ENCODE measurements around the gene CLSTN2.

CLSTN2 gene

DNA sequence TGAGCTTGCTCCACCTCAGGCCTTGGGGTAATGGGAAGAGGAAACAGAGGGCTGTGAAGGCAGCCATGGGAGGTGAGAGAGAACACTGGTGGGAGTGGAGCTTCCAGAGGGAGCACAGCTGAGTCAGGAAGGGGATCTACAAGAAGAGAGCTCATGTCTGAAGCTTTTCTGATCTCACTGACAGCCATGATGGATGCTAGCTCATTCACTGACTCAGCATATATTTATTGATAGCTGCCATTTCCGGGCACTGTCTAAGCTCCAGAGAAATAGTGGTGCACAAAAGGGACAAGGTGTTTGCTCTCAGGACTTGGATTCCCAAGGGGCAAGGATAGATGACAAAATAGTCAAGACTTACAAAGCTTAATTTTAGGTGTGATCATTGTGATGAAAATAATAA is 218.8 kb downstream of the CLSTN2 start:
- no peak for DNase-seq

DNA sequence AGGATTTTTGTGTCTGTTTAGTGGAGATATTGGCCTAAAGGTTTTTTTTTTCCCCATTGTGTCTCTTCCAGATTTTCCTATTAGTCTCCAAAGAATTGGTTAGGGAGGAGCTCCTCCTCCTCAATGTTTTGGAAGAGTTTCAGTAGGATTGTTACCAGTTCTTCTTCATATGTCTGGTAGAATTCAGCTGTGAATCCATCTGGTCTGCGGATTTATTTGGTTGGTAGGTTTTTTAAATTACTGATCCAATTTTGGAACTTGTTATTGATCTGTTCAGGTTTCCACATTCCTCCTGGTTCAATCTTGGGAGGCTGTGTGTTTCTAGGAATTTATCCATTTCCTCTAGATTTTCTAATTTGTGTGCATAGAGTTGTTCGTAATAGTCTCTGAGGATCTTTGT is 222.2 kb downstream of the CLSTN2 start:
- no peak for DNase-seq

DNA sequence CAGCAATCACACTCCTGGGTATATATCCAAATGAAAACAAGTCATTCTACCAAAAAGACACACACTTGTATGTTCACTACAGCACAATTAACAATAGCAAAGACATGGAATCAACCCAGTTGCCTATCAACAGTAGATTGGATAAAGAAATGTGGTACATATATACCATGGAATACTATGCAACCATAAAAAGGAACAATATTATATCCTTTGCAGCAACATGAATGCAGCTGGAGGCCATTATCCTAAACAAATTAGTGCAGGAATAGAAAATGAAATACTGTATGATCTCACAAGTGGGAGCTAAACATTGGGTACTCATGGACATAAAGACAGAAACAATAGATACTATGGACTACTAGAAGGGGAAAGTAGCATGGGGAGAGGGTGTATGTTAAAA is 224.7 kb downstream of the CLSTN2 start:
- no peak for DNase-seq

DNA sequence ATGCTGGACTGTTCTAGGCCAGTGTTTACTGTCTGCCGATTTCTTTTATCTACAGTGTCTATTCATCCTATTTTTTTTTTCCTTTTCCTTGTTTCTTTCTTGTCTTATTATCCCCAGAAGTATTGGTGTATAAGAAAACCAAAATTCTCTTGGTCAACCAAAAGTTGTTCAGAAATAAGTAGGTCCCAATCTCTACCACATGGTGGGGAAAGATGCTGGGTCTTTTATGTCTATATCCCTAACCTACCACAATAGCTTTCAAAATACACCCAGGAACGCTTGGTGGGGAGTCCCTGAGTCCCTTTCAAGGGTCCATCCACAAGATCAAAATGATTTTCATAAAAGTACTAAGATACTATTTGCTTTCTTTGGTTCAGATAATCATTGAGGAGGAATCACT is 225.6 kb downstream of the CLSTN2 start:
- no peak for DNase-seq

DNA sequence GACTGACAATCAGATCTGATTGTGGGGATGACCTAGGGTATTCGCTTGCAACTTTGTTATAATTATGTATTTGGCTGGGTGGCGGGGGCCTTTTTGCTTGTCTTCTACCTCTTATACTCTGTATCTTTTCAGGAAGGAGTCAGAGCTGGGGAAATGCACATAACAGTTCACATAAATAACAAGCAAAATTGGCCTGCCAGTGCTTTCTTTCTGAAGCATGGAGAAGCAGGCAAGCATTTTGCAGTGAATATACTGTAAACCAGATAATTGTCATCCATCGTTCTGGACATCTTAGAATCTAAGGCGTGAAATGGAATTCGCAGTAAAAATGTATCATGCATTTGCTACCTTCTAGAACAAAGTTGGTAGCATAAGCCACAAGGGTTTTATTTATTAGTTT is 227.6 kb downstream of the CLSTN2 start:
- no peak for DNase-seq

DNA sequence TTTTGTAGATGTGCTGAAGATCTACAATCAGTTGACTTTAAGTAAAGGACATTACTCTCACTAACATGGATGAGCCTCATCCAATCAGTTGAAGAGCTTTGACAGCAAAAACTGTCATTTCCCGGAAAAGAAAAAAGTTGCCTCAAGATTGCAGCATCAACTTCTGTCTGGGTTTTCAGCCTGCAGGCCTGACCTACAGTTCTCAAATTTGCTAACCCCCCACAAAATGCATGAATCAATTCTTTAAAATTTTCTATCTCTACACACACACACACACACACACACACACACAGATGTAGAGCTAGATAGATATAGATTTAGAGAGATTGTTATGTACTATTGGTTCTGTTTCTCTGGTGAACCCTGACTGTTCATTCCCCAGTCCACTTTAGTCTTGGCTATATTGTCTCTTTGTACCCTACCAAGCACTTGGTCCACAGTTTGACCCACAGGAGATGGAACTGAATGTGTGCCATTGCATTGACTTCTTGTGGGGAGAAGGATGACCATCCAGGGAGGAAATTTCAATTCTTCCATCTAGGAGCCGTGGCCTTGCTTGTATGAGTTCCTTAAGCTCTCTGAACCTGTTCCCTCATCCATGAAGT is 228.3 kb downstream of the CLSTN2 start:
- no peak for DNase-seq

DNA sequence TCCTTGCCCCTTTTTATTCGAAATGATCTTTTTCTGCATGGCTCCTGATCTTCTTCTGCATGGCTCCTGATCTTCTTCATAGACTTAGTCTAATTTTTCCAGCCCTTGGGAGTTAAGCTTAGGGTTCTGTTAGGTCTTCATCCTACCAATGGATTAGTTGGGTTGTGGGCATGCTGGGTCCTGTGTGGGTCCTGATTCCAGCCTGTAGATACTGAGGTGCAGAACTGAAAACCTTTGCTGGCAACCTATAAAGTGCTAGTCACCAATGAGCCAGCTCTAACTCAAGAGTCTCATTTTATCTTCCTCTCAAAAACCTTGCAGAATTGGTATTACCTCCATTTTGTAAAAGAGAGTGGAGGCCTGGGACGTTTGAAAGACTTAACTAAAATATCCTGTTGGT is 229.2 kb downstream of the CLSTN2 start:
- DNase-seq, result no peak

DNA sequence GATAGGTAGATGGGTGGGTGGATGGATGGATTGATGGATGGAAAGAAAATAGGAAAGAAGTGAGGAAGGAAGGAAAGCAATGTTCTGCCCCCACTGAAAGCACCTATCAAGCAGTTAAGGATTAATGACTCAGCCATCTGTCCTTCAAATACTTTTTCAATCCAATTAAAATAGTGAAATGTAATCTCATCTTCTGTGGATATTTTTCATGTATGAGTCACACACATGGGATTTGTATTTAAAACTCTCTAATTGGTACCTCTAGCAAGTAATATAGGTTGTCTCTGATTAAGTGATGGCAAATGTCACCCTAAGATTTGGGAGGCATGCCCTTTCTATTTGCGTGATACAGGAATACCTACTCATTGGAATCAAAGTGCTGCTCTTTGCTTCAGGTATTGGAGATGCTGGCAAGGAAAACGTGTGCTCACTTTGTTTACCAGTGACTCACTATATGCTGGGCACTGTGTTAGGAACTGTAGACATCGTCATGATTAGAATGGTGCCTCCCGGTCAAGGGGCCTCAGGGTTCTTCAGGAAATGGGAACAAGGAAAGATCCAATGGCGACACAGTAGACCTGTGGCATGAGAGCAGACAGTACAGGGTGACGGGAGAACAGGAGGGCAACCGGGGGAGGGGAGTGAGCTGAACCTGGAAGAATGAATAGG is 230.1 kb downstream of the CLSTN2 start:
- no peak for DNase-seq

DNA sequence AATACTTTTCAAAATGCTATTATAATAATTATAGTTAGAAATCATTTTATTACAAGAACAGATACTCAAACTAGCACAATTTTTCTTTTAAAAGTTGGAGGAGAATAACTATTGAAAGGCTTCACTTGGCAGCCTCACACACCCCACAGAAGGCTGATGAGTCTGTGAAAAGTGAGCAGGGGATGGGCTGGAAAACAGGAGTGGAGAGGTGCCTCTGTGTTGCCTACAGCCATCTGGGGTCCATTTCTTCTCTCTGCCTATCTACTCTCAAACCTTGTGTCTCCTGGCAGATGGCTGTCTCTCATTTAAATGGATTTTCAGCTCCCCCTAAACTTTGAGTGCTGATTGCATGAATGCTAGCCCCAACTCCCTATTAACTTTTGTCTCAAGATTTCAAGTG is 230.8 kb downstream of the CLSTN2 start:
- DNase-seq, result no peak

DNA sequence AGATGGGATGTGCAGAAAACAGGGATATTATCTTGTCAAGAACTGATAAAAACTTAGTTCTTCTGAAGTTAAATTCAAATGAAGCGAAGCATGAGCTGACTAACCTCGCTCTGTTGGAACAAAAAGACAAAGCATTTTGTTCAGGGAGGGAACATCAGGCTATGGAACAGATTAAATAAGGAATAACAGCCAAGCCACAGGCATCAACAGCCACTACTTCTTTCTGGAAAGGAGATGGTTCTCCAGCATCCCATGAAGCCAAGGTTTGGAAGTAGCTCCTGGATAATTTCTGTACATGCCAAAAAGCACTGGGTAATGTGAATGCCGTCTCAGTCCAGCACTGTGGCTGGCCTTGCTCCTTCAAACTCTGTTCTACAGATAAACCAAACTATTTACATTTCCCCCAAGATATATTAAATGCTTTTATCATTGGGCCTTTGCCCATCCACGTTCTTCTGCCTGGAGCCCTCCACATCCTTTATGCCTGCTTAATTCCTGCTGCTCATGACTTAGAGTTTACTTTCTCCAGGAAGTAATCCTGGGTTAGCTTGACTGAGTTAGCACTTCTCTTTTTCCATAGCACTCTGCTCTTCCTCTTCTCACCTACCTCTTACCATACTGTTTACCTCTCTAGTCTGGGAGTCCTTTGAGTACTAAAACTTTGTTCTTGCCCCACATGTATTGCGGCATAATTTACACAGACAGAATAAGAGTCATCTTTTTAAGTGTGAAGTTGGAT is 232.0 kb downstream of the CLSTN2 start:
- DNase-seq, result no peak

DNA sequence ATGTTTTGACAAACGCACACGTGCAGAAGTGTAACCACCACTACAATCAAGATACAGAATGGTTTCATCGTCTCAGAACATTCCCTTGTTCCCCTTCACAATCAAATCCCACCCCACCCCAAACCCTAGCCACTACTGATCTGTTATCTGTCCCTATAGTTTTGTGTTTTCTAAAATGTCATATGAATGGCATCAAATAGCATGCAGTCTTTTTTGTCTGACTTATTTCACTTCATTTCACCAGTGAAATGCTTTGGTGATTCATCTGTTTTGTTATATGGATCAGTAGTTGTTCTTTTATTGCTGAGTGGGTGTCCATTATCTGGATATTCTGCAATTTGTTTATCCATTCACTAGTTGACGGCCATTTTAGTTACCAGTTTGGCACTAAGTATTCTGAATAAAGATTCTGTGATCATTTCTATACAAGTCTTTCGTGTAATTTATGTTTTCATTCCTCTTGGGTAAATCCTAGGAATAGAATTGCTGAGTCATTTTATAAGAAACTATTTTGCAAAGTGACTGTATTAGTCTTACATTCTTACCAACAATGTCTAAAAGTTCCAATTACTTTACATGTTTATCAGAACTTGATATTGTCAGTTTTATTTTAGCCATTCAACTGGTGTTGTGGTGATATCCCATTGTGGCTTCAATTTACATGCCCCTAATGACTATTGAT is 232.8 kb downstream of the CLSTN2 start:
- DNase-seq, result no peak

DNA sequence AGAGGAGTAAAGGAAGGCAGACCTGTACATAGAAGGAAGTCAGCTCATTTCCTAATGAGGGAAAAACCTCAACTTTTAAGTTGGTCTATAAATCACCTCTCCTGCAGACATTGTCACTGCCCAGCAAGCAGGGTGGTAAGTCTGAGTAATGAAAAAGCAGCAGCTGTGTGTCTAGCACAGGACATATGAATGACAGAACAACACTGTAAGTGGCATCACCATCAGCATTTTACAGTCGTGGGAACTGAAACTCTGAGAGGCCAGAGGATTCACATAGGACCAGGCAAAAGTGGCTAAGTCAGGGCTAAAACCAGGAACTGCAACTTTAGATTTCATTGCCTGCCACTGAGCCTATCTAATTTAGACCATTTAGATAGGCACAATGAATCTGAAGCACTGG is 235.6 kb downstream of the CLSTN2 start:
- DNase-seq, result no peak

DNA sequence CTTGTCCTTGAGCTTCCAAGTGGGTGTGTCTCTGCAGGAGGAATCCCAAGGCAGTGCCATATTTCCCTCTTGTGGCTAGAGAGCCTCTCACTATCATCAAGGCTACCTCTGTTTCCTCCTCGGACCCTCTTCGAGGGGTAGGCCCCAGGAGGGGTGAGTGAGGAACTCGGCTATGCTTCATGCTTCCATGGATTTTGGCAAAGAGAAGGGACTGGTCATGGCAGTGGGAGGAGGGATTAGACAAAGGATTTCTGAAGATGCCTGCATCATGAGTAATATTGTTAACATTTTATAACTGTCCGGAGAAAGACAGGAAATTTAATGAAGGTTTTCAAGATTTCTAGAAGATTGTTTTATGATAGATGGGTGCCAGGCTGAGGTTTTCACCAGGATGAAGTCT is 241.5 kb downstream of the CLSTN2 start:
- DNase-seq, result no peak

DNA sequence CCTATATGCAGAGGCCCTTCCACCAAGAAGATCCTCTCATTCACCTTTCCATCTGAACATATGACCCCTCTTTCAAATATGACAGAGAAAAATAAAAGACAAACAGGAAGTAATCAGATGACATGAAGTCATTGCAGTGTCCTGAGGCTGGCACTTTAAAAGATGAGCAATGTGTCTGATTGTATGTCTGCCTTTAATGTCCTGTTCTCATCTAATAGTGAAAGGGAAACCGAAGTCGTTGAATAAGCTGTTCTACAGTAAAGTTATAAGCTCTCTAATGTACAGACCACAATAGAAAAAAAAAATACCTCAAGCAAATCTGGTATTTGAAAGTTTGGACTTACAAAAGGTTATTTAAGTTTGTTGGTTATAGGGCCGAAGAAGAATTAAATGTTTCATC is 243.0 kb downstream of the CLSTN2 start:
- DNase-seq, result no peak

DNA sequence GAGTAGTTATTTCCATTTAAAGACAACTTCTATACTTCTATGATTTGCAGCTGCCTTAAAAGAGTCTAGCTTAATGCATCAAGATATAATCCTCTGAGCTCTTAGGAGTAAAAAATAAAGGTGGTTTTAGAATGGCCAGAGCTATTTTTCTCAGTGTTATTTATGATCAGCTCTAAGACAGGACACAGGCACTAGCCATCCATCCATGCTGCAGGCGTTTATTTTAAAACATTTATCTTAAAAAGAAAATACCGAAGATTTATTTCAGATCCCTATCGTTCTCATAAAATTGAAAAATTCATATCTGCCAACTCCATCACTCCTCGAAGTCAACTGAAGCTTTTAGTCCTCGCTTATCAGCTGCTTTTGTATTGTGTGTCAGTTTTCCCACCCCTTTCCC is 243.5 kb downstream of the CLSTN2 start:
- no peak for DNase-seq

DNA sequence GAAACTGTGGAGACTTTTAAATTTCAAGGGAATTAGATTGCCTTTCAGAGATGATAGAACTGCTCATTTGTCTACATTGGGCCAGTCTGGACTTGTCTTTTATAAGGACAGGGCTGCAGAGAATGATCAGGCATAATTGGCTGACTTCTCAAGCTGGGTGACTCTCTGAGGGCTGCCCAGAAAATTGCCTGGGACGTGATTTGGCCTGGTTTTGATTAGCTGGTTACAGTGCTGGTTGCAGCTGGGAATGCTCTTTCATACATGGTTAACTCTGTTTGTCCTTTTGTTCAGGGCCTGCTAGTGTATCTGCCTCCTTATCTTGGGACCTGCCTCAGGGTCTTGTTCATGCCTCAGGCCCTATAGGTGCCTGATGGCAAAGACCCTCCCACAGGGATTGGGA is 245.6 kb downstream of the CLSTN2 start:
- DNase-seq, result no peak

DNA sequence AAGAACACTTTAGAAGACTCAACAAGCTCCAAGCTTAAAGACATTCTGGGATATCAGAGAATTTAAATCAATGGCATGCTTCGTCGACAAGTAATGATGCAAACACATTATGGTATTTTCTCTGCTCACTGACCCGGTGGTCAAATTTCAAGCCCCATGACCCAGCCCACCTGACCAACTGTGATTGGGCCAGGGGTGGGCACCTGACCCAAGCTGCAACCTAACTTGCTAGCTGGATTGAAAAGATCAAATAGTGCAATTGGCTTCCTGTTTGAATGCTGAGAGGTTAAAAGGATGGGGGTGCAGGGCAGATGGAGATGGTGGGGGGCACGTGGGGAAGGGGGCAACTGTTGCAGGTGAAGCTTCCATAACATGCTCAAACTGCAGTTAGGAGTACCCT is 250.4 kb downstream of the CLSTN2 start:
- DNase-seq, result no peak

DNA sequence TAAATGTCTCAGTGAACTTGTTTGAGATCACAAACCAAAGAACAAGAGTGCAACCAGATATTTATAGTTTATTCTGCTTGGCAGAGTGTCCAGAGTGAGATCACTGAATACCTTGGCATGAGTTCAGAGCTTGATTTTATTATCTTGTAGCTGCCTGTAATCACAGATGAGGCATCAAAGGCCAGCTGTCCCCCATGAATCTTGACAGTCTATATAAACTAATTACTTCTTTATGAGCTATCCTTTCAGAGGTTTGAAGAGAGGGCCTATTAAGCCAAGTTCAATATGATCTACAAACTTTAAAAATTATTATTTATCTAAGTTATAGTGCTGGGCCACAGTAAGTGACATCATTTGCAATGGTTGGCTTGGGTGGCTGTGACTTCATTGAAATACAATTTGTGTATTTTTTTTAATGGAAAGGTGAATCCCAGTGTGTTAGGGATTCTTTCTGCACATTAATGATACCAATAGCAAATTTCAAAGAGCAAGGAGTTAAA is 251.5 kb downstream of the CLSTN2 start:
- DNase-seq, result no peak

DNA sequence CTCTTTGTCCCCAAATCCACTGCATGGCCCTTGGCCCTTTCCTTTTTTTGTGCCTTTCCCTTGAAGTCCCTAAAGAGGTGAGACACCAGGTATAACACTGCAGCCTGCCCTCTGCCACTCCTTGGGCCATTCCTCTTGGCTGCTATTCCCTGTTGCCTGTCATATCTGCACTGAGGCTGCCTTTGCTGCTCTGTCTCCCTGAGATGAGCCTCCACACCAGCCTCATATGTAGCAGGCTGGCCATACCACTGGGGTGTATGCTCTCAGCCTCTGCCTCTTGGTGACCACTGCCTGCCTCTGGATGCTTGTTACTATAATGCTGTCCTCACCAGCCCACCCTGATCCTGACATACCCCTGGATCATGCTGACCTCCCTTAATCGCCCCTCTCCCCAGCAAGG is 252.0 kb downstream of the CLSTN2 start:
- DNase-seq, result no peak

DNA sequence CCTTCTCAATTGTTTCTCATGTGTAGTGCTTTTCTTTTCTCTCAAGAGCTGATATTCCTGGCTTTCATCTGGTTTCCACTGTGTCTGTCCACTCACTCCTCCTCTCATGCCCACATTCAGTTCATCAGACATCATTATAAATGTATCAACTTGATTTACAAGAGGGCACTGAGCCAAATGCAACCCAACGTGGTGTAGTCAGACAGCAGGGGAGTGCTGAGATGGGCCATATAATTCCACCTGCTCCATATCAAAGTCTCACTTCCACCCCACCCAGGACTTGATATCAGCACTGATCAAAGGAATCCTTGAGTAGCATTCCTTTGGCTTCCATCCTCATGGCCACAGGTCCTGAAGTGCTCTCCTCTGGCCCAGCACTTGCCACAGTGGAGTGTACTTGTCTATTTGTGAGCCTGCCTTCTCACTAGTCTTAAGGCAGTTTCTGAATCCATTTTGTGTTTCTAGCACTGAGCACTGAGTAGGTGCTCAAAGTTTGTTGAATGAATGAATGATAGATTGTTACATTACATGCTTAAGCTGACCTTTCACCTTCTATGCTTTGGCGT is 252.8 kb downstream of the CLSTN2 start:
- no peak for DNase-seq

DNA sequence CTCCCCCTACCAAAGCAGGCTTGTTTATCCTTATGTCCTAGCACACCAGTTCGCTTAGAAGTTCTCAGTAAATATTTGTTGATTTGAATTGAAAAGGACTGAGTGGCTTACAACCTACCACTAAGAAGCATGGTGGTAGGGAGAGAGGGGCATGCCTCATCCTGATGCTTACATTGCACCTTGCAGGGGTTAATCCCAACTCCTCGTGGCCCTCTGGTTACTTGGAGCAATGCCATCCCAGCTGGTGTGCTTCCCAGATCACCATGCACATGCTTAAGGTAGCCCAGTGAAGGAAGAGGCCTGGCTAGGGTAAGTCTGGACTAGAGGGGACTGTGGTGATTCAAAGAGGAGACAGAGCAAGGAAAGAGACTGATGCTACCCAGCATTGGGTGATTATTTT is 253.3 kb downstream of the CLSTN2 start:
- DNase-seq, result no peak

DNA sequence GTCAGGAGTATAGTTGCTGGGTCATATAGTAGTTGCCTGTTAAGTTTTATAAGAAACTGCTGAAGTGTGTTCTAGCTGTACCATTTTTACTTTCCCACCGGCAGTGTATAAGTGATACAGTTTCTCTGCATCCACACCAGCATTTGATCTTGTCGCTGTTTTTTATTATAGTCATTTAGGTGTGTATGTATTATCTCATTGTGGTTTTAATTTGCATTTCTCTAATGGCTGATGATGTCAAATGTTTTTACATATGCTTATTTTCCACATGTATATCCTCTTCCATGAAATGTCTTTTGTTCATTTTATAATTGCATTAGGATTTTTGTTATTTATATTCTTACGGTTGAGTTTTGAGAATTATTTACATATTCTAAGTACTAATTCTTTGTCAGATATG is 254.3 kb downstream of the CLSTN2 start:
- DNase-seq, result no peak

DNA sequence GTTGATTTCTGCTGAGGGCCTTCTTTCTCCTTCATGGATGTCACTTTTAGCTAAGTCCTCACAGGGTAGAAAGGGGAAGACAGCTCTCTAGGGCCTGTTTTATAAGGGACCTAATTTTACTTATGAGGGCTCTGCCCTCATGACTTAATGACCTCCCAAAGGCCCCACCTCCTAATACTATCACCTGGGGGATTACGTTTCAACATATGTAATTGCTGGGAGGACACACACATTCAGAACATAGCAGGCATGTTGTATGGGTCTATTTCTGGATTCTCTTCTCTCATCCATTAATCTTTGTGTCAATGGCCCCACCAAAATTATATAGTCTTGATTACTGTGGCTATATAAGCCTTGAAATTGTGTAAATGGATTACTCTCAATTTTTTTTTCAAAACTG is 255.0 kb downstream of the CLSTN2 start:
- DNase-seq, result no peak

All from CD4-positive, alpha-beta T cell treated with Interleukin-21 for 1 hour (primary cell).